Mesenteric fat pad (tissue), 1 donor: ENCODE measurements around the gene XPO1. TPM values are rescaled to one million over a fixed set of nuclear protein-coding genes. Genes with fewer than 3 reads are reported as not detected.
"Not testable (repeated sequence)": the region's sequence is repeated elsewhere in the genome, so short reads cannot be mapped to it uniquely, and the experiment has no call there.

ENCODE experiments used
- DNase-seq: peaks from one replicate; pipeline ENCODE4 v3.0.0-alpha.2; 2020; ENCODE audit warnings: low spot score
- total RNA-seq: library from RNA; stranded (reverse); fragmentation: NEBNext Ultra II Directional; extraction: Animal tissue kit (Norgen Biotek cat#: 25700); gene quantifications from one replicate; pipeline ENCODE4 v1.2.1, GENCODE V29; 2021
- donor health status: DM: yes; HTN: yes; CAD: no.

XPO1 gene
- total RNA-seq, 1 donor from 2014 or later: 71.3 TPM

DNA sequence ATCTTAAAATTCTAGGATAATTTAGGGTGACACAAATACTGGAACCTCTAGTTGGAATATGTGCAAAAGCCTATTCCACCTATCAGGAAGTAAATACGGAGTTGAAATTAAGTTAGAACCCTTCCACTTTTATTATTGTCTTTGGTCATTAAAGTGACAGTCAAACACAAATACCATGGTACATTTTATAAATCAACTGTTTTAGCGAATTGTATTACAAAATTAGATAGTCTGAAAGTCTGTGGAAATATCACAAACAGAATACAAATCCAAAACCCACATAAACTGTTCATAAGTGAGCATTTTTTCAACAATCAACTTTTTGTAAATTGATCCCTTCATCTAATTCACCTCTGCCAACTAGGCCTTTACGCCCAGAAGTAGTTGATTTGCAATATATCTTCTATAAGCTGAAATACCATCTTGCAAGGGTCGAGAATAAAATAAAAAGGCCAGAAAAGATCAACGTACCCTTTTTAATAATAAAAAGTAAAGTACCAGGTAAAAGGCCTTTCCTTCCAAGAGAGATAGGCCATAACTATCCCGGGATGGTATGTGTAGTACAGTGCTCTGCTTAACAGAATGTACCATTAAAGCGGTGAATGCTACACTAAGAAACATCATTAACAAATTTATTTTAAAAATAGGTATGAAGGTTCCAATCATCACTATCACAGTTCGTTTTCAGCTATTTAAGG lies 68.6 kb downstream of the XPO1 start:
- DNase-seq: no peak

DNA sequence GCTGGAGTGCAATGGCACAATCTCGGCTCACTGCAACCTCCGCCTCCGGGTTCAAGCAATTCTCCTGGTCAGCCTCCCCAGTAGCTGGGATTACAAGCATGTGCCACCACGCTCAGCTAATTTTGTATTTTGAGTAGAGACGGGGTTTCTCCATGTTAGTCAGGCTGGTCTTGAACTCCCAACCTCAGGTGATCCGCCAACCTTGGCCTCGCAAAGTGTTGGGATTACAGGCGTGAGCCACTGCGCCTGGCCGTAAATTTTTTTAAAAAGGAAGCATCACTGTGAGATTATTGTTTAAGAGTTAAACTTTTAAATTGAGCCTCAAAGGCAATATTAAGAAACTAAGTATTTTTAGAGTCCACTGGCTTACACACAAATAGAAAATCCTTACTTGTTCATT lies 69.9 kb downstream of the XPO1 start:
- not testable (repeated sequence) for DNase-seq

DNA sequence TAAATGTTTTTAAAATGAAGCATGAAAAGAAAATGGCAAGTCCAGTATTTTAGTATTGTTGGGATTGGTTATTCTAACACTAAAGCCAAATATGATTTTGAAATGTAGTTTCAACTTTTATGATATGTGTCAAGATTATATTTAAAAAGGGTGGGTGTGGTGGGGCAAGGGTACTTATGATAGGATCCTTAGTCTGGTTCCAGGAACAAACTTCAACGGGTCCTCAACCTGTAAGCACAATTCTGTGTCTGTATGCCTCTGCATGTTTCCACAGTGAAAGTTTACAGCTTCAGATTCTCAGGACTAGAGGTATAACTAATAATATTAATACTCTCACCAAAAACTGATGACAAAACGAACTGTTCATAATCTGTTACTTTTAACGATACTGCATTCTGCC lies 73.1 kb downstream of the XPO1 start:
- DNase-seq: no peak

DNA sequence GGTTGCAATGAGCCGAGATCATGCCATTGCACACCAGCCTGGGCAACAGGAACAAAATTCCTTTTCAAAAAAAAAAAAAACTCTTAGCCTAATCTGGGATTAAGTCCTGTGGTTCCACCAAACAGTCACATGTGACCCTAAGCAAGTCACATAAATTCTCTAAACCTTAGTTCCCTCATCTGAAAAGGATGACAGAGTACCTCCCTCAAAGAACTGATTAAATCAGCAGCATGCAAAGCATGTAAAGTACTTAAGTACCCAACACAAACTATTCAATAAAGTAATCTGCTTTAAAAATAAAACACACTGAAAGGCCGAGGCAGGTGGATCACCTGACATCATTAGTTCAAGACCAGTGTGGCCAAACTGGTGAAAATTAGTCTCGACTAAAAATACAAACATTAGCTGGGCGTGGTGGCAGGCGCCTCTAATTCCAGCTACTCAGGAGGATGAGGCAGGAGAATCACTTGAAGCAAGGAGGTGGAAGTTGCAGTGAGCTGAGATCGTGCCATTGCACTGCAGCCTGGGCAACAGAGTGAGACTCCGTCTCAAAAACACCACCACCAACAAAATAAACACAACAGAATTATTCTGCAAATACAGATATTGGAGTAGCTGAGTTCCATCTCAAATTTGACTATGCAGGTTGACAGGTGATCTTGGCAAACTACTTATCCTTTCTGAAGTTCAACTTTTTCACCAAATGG lies 74.2 kb downstream of the XPO1 start:
- no peak for DNase-seq

DNA sequence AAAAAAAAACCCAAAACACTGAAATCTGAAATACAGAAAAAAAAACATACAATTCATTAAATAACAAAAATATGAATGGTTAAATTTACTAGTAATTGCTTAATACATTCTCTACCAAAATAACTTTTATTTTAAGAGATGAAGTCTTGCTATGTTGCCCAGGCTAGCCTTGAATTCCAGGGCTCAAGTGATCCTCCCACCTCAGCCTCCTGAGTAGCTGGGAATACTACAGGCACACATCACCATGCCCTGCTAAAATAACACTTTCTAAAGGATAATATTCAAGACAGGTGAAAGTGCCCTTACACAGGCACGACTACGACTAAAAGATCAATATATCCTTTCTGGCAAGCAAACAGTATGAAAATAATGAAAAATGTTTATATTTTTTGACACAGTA lies 76.8 kb downstream of the XPO1 start:
- DNase-seq: no peak

DNA sequence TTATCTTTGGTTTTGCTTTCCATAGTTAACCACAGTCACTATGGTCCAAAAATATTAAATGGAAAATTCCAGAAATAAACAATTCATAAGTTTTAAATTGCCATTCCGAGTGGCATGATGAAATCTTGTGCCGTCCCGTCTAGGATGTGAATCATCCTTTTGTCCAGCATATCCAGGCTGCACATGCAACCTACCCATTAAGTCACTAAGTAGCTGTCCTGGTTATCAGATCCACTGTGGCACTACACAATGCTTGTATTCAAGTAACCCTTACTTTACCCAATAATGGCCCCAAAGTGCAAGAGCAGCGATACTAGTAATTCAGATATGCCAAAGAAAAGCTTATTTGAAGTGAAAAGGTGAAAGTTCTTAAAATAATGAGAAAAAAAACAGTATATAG lies 78.0 kb downstream of the XPO1 start:
- DNase-seq: no peak

DNA sequence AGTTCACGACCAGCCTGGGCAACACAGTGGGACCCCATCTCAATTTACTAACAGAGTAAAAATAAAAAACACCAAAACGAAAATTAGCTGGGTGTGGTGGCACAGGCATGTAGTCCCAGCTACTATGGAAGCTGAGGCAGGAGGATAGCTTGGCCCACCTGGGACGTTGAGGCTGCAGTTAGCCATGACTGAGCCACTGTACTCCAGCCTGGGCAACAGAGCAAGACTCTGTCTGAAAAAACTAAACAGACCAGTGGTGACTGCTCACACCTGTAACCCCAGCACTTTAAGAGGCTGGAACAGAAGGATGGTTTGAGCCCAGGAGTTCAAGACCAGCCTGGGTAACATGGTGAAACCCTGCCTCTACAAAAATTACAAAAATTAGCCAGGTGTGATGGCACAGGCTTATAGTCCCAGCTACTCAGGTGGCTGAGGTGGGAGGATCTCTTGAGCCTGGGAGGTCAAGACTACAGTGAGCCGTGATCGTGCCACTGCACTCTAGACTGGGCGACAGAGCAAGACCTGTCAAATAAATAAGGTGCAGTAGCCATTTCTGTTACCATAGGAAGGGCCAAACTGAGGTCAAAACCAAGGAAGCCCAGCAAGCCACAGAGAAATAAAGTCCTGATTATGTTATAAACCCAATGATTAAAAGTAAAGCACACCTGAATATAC lies 81.3 kb downstream of the XPO1 start:
- DNase-seq: peak; percentile 43

DNA sequence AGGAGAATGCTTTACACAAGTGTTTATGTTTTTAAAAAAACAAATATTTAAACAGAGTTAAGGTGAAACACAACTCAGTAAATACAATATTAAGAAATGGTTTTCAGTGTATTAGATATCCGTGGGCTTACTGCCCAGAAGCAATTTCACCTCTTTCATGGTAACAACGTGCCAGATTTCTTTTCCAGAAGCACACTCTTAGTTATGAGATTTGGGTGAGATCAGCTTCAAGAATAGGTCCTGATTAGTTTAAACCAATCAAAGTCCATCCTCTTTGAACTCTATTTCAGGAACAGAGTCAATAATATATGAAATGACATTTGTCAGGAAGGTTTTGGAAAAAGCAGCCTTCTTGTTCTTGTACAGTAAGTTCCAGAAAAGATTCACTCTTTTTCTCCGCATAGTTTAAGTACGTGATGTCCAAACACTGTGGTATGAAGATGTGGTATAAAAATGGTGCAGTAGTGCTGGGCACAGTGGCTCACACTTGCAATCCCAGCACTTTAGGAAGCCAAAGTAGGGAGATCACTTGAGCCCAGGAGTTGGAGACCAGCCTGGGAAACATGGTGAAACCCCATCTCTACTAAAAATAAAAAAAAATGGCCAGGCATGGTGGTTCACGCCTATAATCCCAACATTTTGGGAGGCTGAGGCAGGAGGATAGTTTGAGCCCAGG lies 81.9 kb downstream of the XPO1 start:
- DNase-seq: no peak

DNA sequence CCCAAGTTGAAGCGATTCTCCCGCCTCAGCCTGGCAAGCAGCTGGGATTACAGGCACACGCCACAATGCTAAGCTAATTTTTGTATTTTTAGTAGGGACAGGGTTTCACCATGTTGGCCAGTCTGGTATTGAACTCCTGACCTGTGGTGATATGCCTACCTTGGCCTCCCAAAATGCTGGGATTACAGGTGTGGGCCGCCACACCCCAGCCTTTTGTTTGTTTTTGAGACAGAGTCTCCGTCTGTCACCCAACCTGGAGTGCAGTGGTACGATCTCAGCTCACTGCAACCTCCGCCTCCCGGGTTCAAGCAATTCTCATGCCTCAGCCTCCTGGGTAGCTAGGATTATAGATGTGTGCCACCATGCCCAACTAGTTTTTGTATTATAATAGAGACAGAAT lies 83.2 kb downstream of the XPO1 start:
- peak; percentile 68 for DNase-seq

DNA sequence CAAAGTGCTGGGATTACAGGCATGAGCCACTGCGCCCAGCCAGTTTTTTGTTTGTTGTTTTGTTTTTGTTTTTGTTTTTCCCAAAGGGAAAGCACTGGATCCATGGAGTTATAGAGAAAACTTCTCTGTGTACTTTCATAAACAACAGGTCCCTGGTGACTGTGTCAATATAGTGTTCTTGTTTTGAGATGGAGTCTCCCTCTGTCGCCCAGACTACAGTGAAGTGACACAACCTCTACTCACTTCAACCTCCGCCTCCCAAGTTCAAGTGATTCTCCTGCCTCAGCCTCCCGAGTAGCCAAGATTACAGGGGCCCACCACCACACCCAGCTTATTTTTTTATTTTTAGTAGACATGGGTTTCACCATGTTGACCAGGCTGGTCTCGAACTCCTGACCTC lies 83.8 kb downstream of the XPO1 start:
- peak; percentile 9 for DNase-seq

DNA sequence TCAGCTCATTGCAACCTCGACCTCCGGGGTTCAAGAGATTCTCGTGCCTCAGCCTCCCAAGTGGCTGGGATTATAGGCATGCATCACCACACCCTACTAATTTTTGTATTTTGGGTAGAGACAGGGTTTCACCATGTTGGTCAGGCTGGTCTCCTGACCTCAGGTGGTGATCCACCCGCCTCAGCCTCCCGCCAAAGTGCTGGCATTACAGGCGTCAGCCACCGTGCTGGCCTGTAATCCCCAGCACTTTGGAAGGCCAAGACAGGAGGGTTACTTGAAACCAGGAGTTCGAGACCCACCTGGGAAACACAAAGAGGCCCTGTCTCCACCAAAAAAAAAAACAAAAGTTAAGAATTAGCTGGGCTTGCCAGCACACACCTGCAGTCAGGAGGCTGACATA lies 85.8 kb downstream of the XPO1 start:
- peak; percentile 69 for DNase-seq

DNA sequence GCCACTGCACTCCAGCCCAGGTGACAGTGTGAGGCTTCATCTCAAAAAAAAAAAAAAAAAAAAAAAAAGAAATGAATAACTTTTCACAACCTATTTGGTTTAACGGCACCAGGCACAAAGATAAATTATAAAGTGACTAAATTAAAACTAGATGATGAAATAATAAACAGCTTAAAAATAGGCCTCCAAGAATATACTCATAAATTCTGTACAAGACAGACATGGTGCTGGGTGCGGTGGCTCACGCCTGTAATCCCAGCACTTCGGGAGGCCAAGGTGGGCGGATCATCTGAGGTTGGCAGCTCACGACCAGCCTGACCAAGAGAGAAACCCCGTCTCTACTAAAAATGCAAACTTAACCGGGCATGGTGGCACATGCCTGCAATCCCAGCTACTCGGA lies 87.0 kb downstream of the XPO1 start:
- DNase-seq: peak; percentile 47

DNA sequence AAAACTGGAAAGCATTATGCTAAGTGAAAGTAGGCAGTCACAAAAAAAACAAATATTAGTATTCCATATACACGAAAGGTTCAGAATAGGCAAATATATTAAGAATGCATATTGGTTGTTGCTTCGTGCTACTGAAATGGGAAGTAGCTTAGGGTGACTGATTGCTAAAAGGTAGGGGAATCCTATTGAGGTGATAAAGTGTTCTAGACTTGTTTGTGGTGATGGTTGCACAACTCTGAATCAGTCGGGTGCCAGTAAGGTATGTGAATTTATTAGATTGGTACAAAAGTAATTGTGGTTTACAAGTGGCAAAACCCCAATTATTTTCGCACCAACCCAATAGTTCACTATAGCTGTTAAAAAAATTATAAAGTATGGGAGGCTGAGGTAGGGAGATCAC lies 88.0 kb downstream of the XPO1 start:
- no peak for DNase-seq

DNA sequence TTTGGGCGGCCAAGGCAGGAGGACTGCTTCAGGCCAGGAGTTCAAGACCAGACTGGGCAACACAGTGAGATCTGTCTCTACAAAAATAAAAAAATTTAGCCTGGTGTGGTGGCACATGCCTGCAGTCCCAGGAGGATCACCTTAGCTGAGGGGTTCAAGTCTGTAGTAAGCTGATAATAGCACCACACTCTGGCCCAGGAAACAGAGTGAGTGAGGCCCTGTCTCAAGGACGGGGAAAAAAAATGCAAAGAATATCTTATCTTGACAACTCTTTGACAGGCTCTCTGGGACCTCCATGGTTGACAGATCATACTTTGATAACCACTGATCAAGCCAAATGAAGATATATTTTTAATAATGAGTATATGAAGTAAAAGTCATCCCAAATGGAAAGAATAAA lies 89.9 kb downstream of the XPO1 start:
- DNase-seq: peak; percentile 37

DNA sequence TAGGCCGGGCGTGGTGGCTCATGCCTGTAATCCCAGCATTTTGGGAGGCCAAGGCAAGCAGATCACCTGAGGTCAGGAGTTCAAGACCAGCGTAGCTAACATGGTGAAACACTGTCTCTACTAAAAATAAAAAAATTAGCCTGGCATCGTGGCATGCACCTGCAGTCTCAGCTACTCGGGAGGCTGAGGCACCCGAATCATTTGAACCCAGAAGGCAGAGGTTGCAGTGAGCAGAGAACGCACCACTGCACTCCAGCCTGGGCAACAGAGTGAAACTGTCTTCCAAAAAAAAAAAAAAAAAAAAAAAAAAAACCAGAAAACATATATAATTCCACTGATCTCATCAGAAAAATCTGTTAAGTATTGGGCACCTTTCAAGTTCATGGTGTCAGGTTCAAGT lies 91.2 kb downstream of the XPO1 start:
- DNase-seq: peak; percentile 33

DNA sequence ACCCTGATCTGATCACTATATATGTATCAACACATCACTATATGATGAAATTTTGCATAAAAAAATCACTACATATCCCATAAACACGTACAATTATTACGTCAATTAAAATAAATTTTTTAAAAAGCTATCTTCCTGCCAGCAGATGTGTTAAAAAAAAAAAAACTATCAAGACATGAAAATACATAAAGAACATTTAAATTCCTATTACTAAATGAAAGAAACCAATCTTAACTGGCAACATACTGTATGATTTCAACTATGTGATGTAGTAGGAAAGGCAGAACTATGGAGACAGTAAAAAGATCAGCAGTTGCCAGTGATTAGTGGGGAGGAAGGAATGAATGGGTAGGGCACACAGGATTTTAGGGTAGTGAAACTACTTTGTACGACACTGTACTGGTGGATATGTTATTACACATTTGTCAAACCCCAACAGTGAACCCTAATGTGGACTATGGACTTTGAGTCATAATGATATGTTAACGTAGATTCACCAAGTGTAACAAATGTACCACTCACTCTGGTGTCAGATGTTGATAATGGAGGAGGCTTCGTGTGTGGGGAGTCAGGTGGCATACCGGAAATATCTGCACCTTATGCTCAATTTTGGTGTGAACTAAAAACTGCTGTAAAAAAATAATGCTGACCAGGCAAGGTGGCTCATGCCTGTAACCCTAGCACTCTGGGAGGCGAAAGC lies 94.7 kb downstream of the XPO1 start:
- peak; percentile 16 for DNase-seq

DNA sequence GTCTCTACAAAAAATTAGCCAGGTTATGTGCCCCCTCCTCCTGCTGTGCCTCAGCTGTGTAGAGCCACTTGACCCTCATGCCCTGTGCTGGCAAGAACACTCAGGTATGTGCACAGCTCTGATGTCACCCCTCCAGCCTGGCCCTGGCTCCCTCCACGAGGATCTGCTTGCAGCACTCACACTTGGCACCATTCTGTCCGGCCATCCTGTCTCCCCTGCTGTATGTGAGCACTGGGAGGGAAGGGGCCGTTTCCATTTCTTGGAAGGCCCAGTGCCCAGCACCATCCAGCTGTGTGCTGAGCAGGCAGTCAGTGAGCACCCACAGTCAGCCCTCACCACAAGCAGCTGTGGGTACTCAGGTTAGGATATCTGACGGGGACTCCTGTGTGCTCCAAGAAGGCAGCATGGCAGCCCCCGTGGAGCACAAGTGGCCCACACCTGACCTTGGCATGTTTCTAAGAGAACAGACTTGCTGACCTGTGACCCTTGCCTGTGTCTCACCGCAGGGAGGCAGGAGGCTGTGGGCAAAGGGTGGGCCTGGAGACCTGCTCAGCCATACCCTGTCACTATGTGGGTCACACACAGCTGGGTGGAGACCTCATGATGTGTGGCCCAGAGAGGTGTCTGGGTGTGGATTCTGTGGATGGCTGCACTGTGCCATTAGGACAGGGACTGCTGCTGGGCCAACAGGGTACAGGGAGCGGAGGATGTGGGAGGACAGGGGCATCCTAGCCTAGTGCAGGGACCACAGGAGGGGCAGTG lies 98.7 kb downstream of the XPO1 start:
- peak; percentile 81 for DNase-seq

DNA sequence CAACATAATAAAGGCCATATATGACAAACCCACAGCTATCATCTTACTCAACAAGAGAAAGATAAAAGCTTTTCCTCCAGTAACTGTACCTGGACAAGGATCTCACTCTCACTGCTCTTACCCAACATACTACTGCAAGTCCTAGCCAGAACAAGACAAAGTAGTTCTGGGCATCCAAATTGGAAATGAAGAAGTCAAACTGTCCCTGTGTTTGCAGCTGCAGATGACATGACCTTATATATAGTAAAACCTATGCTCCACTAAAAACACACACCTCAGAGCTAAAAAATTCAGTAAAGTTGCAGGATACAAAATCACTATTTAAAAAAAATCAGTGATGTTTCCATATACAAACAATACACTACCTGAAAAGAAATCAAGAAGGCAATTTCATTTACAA lies 99.5 kb downstream of the XPO1 start:
- DNase-seq: no peak

DNA sequence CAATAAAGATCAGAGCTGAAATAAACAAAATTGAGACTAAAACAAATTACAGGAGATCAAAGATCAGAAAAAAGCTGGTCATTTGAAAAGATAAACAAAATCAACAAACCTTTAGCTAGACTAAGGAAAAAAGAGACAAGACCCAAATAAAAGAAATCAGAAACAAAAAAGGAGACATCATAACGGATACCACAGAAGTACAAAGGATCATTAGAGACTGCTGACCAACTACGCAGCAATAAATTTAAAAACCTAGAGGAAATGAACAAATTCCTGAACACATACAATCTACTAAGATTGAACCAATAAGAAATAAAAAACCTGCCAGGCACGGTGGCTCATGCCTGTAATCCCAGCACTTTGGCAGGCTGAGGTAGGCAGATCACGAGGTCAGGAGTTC lies 101.0 kb downstream of the XPO1 start:
- no peak for DNase-seq

DNA sequence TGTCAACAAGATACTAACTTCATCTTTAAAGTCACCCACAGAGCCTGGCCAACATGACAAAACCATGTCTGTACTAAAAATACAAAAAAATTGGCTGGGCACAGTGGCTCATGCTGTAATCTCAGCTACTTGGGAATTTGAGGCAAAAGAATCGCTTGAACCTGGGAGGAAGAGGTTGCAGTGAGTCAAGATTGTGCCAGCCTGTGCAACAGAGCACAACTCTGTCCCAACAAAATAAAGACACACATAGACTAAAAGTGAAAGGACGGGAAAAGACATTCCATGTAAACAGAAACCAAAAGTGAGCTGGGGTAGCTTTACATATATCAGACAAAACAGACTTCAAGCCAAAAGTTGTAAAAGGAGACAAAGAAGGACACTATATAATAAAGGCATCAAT lies 102.1 kb downstream of the XPO1 start:
- DNase-seq: no peak

DNA sequence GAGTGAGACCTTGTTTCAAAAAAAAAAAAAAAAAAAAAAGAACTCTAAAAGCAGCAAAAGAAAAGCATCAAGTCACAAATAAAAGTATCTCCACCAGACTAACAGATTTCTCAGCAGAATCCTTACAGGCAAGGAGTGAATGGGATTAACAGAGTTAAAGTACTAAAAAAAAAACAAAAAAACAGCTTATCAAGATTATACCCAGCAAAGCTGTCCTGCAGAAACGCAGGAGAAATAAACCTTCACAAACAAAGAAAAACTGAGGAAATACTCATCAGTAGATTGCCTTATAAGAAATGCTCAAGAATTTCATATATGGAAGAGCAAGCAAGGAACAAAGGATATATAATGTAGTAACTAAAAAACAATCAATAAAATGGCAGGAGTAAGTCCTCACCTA lies 102.9 kb downstream of the XPO1 start:
- no peak for DNase-seq
